Heart left ventricle (tissue), 13 donors: Measurements from ENCODE around the gene ETS2.

ENCODE experiments used
- POLR2A ChIP-seq, 2 donors: fragments of 450-650 bp; IDR thresholded peaks; one replicate each; pipeline ENCODE4 v1.6.1; 2017; ENCODE audit warnings: antibody characterized with exemption in 2 of 2, mild to moderate bottlenecking in 2 of 2, moderate library complexity in 2 of 2
- TF ChIP-seq, protein P1 (sequence below), 12 donors: fragments of 200-600 bp; sonication (generic) in 4 of 12; IDR thresholded peaks; one replicate each; pipeline versions ENCODE4 v1.5.0 to v1.8.0; 2018 to 2022; ENCODE audit warnings: antibody characterized with exemption in 12 of 12, mild to moderate bottlenecking in 5 of 12
- donor health status: ischemic (EF 13 %, LVEDD 7.1; RV severe dilation, severe dysfunction).
- donor health status: DM: no; HTN: yes; CAD: no.
- donor health status: DM: no; HTN: no; CAD: no.
- donor health status: ischemic (EF 25% LVEDD 6.9; RV normal size, moderate dysfunction).
- donor health status: ischemic (EF 25% LVEDD 5.7; RV mildly dilated, moderate dysfunction).
- donor health status: ischemic (EF 35%, LVEDD 5.7; RV mildly dilated, moderate dysfunction).
- donor health status: nonischemic (EF 11% LVEDD 7.7; RV severe dilation, severe dysfunction).
- donor health status: DM: yes; HTN: yes; CAD: no.
- donor health status: PGD.
- donor health status: ischemic (EF 29% LVEDD 5.4; RV normal size, mild dysfunction).
- donor health status: nonischemic (EF 23%, LVEDD 6.1; RV moderate dilation, normal function).

GRCh38 chr21:38797470-38797869, 8.3 kb upstream of the ETS2 start:
- no peak for TF ChIP-seq POLR2A (IDR thresholded peaks at IDR 0.05)
- TF ChIP-seq, protein P1, sequence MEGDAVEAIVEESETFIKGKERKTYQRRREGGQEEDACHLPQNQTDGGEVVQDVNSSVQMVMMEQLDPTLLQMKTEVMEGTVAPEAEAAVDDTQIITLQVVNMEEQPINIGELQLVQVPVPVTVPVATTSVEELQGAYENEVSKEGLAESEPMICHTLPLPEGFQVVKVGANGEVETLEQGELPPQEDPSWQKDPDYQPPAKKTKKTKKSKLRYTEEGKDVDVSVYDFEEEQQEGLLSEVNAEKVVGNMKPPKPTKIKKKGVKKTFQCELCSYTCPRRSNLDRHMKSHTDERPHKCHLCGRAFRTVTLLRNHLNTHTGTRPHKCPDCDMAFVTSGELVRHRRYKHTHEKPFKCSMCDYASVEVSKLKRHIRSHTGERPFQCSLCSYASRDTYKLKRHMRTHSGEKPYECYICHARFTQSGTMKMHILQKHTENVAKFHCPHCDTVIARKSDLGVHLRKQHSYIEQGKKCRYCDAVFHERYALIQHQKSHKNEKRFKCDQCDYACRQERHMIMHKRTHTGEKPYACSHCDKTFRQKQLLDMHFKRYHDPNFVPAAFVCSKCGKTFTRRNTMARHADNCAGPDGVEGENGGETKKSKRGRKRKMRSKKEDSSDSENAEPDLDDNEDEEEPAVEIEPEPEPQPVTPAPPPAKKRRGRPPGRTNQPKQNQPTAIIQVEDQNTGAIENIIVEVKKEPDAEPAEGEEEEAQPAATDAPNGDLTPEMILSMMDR (IDR thresholded peaks at IDR 0.05): no peak
